HCT116 (cell line): Measurements from ENCODE around the gene ALG8.

Experiments used
- CTCF ChIP-seq, 3 experiments: fragments of 200-600 bp in 1 of 3; sonication (generic) in 1 of 3; IDR thresholded peaks in 2 of 3; conservative IDR thresholded peaks in 1 of 3; 2 replicates each; pipeline ENCODE4 v1.5.1; 2012 to 2017; ENCODE audit warnings: low read depth in 2 of 3, low read length in 2 of 3, antibody characterized with exemption in 1 of 3, borderline replicate concordance in 1 of 3, control low read depth in 1 of 3, mild to moderate bottlenecking in 1 of 3, mixed read lengths in 1 of 3, mixed run types in 1 of 3, moderate library complexity in 1 of 3; ENCODE audit not compliant: insufficient read depth in 1 of 3
- EGR1 ChIP-seq: IDR thresholded peaks from 2 replicates; pipeline ENCODE4 v1.6.1; 2012; ENCODE audit warnings: low read depth
- EZH2 ChIP-seq: fragments of 200-600 bp; sonication (generic); IDR thresholded peaks from 2 replicates; pipeline ENCODE4 v1.6.1; 2017; ENCODE audit warnings: antibody characterized with exemption, mixed run types
- MAX ChIP-seq: IDR thresholded peaks from 2 replicates; pipeline ENCODE4 v1.6.1; 2012
- POLR2A ChIP-seq: IDR thresholded peaks from 2 replicates; pipeline ENCODE4 v1.7.0; 2011; ENCODE audit warnings: borderline replicate concordance; ENCODE audit not compliant: insufficient read depth, insufficient read length; ENCODE audit errors: extremely low read depth
- POLR2AphosphoS5 ChIP-seq: IDR thresholded peaks from 2 replicates; pipeline ENCODE4 v1.6.1; 2011; ENCODE audit warnings: mild to moderate bottlenecking, low read depth, low read length, moderate library complexity
- TCF7L2 ChIP-seq: IDR thresholded peaks from 2 replicates; pipeline ENCODE4 v1.7.0; 2011; ENCODE audit warnings: borderline replicate concordance, inconsistent platforms; ENCODE audit not compliant: insufficient read depth, insufficient read length; ENCODE audit errors: extremely low read depth
- YY1 ChIP-seq: IDR thresholded peaks from 2 replicates; pipeline ENCODE4 v1.6.1; 2011; ENCODE audit warnings: low read length, low read depth, moderate library complexity, mild to moderate bottlenecking; ENCODE audit not compliant: insufficient replicate concordance; ENCODE audit errors: extremely low read depth
- ZBTB33 ChIP-seq: IDR thresholded peaks from 2 replicates; pipeline ENCODE4 v1.6.1; 2011; ENCODE audit warnings: mild to moderate bottlenecking, low read length, moderate library complexity; ENCODE audit not compliant: insufficient replicate concordance; ENCODE audit errors: extremely low read depth
- TF ChIP-seq, protein P1 (sequence below): IDR thresholded peaks from 2 replicates; pipeline ENCODE4 v1.6.1; 2012; ENCODE audit warnings: low read depth

DNA sequence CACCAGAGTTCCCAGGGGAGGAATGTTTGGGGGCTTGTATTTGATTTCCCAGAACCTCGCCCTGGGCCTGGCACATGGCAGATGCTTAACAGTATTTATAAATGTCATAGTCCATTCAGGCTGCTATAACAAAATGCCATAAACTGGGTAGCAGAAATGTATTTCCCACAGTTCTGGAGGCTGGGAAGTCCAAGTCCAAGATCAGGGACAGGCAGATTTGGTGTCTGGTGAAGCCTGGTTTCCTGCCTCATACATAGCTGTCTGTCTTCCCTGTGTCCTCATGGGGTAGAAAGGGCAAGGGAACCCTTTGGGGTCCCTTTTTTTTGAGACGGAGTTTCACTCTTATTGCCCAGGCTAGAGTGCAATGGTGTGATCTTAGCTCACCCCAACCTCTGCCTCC lies 25.0 kb upstream of the ALG8 start:
- TF ChIP-seq, protein P1, sequence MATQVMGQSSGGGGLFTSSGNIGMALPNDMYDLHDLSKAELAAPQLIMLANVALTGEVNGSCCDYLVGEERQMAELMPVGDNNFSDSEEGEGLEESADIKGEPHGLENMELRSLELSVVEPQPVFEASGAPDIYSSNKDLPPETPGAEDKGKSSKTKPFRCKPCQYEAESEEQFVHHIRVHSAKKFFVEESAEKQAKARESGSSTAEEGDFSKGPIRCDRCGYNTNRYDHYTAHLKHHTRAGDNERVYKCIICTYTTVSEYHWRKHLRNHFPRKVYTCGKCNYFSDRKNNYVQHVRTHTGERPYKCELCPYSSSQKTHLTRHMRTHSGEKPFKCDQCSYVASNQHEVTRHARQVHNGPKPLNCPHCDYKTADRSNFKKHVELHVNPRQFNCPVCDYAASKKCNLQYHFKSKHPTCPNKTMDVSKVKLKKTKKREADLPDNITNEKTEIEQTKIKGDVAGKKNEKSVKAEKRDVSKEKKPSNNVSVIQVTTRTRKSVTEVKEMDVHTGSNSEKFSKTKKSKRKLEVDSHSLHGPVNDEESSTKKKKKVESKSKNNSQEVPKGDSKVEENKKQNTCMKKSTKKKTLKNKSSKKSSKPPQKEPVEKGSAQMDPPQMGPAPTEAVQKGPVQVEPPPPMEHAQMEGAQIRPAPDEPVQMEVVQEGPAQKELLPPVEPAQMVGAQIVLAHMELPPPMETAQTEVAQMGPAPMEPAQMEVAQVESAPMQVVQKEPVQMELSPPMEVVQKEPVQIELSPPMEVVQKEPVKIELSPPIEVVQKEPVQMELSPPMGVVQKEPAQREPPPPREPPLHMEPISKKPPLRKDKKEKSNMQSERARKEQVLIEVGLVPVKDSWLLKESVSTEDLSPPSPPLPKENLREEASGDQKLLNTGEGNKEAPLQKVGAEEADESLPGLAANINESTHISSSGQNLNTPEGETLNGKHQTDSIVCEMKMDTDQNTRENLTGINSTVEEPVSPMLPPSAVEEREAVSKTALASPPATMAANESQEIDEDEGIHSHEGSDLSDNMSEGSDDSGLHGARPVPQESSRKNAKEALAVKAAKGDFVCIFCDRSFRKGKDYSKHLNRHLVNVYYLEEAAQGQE, result no peak
- TF ChIP-seq ZBTB33 (no peak), EZH2 (no peak), MAX (no peak), CTCF (IDR thresholded peaks at IDR 0.05 in 2 of 3, conservative IDR thresholded peaks at IDR 0.05 in 1 of 3; ENCODE audit: borderline replicate concordance in 1 of 3, insufficient read depth in 1 of 3, low read depth in 2 of 3, low read length in 2 of 3) (no peak), EGR1 (no peak), TCF7L2 (no peak), POLR2AphosphoS5 (no peak), POLR2A (no peak), YY1 (no peak)
